Esophagus muscularis mucosa (tissue), 4 donors: ENCODE data around the gene ADCY3.

Experiments
- CTCF ChIP-seq, 3 experiments: fragments of 200-600 bp in 2 of 3; fragments of 450-650 bp in 1 of 3; sonication (generic) in 2 of 3; IDR thresholded peaks; one replicate each; pipeline ENCODE4 v1.5.1; 2017 to 2019; ENCODE audit warnings: antibody characterized with exemption in 3 of 3, mild to moderate bottlenecking in 2 of 3, moderate library complexity in 1 of 3
- EP300 ChIP-seq: sonication (generic); formaldehyde crosslinking; IDR thresholded peaks from one replicate; pipeline ENCODE4 v1.6.1; 2017; ENCODE audit warnings: antibody characterized with exemption
- POLR2A ChIP-seq: fragments of 450-650 bp; IDR thresholded peaks from one replicate; pipeline ENCODE4 v1.6.1; 2017; ENCODE audit warnings: antibody characterized with exemption, moderate library complexity, mild to moderate bottlenecking, low read depth

- TF ChIP-seq POLR2A (no peak), CTCF (IDR thresholded peaks at IDR 0.05) (no peak), EP300 (no peak)
These were observed 67.0 kb downstream of the ADCY3 start for GRCh38 chr2:24853046-24853445.
